CD4-positive, alpha-beta T cell treated with Interleukin-12 subunit alpha and Interleukin-12 subunit beta, for 1 hour (primary cell): ENCODE data around the gene AMDHD1.

Experiments used
- DNase-seq: peaks from one replicate; pipeline ENCODE4 v3.0.0-alpha.2; 2020

AMDHD1 gene

GRCh38 chr12:95996034-95996658 lies 53.0 kb downstream of the AMDHD1 start, which contains the start of gene HAL:
HAL (minus strand) TSS chr12:95996344; CDS start chr12:95995910, 434 bp downstream.
- no peak for DNase-seq

GRCh38 chr12:95997276-95997675 lies 54.1 kb downstream of the AMDHD1 start:
- DNase-seq, result no peak

GRCh38 chr12:95997911-95998510 lies 54.9 kb downstream of the AMDHD1 start:
- DNase-seq, result no peak

GRCh38 chr12:95998611-95999286 lies 55.6 kb downstream of the AMDHD1 start:
- peak; percentile 71 for DNase-seq

- DNase-seq, result no peak
Measured at GRCh38 chr12:95999484-95999883, 56.4 kb downstream of the AMDHD1 start.

GRCh38 chr12:96000858-96001257 lies 57.7 kb downstream of the AMDHD1 start:
- DNase-seq, result no peak

GRCh38 chr12:96006727-96007126 lies 63.6 kb downstream of the AMDHD1 start:
- no peak for DNase-seq

GRCh38 chr12:96007729-96008128 lies 64.6 kb downstream of the AMDHD1 start:
- DNase-seq, result no peak

- DNase-seq, result no peak
Measured at GRCh38 chr12:96014943-96015599, 71.9 kb downstream of the AMDHD1 start.

- no peak for DNase-seq
Measured at GRCh38 chr12:96015672-96016071, 72.5 kb downstream of the AMDHD1 start.
